Activated T-cell treated with anti-CD3 and anti-CD28 coated beads for 1 hour (primary cell): Measurements from ENCODE around the gene HHIP.

Experiments
- DNase-seq: peaks from one replicate; pipeline ENCODE4 v3.0.0-alpha.2; 2020; ENCODE audit warnings: low read depth

Gene HHIP

DNA sequence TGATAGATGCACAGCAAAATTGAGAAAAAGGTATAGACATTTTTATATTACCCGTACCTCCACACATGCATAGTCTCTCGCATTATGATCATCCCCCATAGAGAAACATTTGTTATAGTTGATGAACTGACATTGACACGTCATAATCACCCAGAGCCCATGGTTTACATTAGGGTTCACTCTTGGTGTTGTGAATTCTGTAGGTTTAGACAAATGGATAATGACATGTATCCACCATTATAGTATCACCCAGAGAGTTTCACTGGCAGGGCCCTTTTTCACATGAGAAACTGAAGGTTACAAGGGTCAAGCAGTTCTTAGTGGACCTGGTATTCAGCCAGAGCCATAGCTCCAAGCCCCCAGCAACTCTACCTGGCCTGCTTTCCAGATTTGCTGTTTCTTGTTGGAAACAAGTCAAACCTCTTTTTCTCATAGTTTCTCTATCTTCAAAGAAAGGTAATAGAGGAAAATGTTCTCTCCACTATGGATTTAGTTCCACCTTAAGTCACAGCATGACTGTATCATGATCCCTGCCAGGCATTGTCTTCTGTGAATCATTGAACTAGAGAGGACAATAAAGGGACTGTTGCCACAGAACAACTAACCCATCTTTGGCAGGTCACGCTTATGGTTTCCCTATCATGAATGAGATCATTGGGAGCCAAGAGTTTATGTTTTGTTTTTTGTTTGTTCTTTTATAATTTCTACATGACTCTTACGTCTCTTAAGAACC, 64.0 kb downstream of the HHIP start:
- DNase-seq: no peak

DNA sequence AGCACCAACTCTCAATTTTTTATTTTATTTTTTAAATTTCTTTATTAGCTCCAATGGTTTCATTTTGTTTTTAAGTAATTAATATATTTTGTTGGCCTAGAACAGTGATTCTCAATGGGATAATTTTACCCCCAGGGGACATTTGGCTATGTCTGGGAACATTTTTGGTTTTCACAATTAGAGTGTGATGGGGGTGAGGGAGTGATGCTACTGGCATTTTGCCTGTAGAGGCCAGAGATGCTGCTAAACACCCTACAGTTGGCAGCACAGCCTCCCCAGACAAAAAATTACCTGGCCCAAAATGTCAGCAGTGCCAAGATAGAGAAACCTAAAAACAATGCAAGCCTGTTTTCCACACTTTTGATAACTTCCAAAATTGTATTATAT, 64.6 kb downstream of the HHIP start:
- DNase-seq: no peak

DNA sequence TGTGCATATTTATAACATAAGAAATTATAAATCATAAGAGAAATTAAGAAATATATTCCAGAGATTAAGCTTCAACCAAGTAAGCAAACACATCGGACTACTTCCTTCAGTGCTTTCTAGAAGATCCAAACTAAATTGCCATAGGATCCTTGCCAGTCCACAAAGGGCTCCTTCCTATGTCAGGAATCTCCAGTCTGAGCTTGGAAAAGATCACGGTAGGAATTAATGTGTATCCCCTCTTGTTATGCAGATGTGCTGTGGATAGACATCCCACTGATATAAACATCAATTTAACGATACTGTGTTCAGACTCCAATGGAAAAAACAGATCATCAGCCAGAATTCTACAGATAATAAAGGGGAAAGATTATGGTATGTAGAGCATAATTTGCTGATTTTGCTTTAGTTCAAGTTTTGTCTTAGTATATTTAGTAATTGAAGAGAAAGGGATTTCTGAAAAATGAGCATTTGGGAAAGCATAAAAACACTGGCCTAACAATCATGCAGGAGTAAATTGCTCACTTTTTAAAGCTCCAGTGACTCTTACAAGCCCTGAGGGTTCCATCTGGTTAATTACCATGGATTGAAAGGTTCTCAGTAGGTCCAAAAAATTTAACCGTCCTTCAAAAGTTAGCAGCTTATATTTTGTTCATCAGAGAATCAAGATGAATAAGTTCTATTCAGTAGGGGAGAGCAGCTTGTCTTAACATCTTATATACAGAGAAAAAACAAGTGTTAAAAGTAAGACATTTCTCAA, 65.9 kb downstream of the HHIP start:
- DNase-seq: no peak

DNA sequence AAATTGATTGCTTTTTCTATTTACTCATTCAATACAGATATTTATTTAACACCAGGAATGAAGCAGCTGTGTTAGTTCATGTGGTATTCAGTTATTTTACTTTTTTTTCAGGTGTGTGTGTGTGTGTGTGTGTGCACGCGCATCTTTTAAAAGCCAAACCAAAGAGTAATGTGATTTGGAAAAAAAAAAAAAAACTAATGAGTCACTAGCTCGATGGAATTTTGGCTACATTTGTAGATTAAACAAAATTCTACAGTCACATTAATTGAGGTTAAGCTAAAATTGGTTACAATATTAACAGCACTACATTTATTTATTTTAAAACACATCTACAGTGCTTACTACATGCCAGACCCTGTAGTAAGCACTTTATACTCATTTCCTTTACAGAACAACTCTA, 66.8 kb downstream of the HHIP start:
- no peak for DNase-seq

DNA sequence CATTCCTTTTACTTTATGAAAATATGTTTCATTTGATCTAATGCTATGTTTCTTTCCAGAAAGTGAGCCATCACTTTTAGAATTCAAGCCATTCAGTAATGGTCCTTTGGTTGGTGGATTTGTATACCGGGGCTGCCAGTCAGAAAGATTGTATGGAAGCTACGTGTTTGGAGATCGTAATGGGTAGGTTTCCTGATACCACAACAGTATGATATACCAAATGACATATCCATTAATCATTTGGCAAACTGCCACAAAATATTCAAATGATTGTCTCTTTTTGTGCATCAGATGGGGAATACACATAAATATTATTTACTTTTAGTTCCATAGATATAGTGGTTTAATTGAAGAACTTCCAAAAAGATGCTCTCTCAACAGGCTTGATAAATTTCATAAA, 68.2 kb downstream of the HHIP start:
- DNase-seq: no peak

DNA sequence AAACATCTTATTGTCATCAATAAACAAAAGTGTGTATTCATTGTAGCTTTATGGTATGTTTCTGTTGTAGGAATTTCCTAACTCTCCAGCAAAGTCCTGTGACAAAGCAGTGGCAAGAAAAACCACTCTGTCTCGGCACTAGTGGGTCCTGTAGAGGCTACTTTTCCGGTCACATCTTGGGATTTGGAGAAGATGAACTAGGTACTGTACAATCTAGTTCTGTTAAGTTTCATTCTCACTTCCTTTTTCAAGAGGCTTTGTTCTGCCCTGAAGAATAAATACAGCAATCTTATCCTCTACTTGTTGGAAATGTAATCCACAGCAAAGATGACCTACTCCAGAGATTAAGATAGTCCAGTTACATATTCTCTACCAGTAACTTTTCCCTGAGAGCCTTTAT, 69.3 kb downstream of the HHIP start:
- DNase-seq: no peak

DNA sequence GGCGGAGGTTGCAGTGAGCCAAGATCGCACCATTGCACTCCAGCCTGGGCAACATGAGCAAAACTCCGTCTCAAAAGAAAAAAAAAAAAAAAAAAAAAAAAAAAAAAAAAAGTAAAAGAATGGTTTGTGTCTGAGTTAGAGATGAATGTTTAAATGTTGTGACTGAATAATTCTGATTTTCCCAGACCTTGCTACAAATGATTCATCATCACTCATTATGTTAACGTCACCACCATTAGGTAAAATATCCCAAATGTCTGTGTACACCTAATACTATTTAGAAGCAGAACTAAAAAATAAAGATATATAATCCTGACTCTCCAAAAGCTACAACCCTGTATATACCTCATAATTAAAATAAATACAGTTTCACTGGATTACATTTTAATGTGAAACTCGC, 70.8 kb downstream of the HHIP start:
- DNase-seq: no peak

DNA sequence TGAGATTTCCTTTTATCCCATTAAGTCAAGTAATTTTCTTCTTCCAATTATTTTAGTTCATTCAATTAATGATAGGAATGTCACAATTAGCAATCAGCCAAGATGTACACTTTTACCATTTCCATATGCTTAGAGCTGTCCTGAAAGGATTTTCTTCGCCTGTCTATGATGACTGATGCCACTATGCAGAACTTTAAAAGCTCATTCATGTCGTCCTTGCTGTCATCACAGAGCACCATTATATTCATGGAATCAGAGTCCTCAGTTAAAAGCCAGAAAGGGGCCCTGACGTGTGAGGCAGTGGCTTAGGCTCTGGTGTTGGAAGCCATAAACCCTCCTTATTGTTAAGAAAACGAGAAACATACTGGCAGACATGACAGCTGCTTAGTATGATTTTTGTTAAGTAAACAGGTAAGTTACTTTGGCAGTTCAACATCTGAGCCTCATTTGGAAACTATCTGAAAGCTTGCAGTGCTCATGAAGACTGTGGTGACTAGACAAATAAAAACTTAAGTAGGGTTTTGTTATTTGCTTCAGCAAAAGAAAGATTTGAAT, 73.1 kb downstream of the HHIP start:
- DNase-seq: no peak

DNA sequence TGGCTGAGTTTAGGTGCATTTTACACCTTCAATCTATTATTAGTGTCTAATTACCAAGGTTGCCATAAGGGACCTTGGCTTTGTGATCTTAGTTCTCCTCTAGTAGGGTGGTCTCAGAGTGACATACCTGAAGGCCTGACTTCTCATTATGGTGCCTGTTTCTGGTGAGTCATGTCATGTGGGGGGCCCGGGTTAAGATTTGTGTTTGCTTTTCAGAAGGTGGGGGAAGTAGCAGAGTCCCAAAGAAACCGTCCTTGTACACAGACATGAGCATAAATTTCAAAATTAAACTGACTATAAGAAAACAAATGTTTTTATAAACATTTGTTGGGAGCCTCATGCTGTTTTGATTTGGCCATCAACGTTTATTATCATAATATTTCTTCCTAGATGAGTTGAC, 74.5 kb downstream of the HHIP start:
- DNase-seq: no peak

DNA sequence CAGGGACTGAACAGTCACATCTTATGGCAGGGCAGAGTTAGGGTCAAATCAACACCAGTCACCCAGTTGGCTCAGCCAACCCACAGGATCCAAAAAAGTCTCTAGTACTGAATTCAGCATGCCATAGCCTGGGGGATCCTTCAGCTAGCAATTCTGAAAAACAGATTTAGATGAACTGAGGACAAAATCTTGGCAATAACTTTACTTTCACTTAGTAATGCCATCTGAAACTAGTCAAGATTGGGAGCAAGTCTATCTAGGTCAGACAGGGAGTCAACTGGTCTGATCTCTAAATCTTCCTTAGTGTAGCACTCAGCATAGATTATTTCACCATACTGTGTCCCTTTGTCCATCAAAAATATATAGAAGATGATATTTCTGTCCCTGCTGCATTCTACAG, 76.0 kb downstream of the HHIP start:
- no peak for DNase-seq

DNA sequence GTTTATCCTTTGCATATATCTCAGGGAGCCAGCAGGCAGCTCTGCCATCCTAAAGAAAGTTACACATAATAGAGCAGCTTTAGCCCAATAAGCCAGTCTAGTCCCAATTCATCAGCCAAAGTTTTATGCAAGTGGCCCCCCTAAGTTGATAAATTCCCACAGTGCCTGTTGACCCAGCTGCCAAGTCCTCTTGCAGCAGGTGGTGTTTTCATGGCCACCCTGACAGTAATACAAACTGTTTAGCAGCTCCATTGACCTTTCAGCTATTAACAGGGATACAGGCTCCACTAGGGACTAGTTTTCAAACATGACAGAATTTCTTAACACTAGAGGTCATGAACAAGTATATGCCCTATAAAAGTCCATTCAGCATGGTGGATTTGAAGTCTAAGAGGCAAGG, 77.5 kb downstream of the HHIP start:
- DNase-seq: no peak

DNA sequence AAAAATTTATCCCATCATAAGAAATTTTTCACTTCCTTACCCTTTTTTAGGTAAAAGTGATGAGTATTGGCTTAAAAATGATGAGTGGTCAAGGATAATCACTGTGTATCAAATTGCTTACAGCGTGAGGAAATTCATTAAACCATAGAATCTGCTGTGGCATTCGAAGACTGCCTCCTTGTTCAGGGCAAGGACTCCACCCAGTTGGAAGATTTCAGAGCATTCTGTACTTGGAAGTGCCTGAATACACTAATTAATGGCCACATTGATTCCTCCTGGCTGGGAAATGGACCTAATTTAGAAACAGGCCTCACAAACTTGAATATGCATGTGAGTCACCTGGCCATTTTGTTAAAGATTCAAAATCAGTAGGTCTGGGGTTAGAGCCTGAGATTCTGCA, 83.2 kb downstream of the HHIP start:
- DNase-seq: no peak

DNA sequence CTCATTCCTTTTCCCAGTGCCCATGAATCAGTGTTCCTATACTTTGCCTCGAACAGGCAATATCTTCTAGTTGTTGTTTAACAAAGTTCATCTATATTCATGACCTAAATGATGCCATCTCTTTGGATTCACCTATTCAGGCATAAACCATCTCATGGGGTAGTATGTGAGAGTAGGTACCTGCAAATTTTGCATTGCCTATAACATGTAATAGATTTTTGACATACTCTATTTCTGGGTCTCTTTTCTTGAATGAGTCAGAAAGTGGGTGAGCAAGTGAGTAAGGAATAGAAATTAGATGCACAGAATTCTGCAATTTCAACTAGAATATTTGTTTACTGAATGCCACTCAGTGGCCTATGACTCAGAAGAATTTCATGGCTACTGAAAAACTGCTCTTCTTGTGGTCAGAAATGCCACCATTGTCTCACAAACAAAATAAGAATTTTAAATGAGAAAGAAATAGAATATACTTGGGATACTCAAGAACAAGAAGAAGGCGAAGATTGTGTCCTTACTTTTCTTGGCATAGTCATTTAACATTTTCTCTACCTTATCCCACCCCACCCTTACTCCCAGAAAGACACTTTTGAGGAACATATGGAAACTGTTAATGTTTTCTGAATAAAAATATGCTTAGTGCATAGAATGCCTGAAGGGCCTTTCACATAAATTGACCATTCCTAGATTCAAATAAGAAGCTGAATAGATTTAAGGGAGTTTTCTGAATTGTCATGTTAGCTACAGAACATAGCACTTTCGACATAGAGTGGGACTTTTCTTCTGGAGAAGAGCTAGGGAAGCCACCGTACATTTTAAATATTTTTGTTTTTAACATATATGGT, 86.8 kb downstream of the HHIP start:
- no peak for DNase-seq

DNA sequence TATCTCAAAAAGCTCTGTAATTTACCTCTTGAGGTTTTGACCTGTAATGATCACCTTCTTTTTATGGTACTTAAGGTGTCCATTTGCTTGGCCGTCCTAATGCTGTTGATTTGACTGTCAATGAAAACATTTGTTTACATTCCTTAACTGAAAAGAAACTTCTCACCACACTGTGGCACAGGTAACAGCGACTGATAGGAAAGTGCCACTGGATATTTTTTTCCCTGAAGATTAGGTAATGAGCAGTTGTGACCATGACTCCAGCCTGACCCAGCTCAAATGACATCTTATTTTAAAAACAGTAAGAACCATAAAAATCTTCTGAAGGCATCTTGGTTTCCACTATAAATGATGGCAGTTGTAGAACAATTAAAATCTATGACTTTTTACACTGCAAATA, 87.6 kb downstream of the HHIP start:
- no peak for DNase-seq

DNA sequence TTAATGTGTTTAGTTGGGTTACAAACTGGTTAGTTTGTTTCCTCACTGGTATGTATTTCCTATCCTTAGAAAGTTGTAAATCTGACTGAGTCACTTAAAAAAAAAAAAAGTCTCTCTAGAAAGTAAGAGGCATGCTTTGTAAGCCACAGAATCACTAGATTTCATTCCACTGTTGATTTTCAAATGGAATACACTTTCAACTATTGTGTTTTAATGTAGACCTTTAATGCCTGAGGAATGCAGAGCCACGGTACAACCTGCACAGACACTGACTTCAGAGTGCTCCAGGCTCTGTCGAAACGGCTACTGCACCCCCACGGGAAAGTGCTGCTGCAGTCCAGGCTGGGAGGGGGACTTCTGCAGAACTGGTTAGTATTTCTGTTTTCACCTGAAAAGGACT, 88.6 kb downstream of the HHIP start:
- DNase-seq: no peak

DNA sequence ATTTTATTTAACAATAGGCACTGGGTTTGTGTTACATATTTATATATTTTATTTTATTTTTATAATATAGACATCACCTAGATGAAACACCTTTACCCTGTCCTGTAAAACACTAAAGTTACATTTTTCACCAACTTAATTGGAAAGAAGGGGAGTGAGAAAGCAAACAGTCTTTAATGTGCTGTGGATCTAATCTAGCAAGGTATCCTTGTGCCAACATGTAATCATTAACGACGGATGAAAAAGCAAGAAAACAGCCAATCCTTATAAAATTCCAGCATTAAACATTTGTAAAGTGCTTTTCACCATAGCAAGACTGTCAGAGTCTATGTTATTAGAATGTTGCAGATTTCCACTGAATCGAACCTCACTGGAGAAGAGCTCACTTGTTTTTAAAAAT, 92.7 kb downstream of the HHIP start:
- no peak for DNase-seq

DNA sequence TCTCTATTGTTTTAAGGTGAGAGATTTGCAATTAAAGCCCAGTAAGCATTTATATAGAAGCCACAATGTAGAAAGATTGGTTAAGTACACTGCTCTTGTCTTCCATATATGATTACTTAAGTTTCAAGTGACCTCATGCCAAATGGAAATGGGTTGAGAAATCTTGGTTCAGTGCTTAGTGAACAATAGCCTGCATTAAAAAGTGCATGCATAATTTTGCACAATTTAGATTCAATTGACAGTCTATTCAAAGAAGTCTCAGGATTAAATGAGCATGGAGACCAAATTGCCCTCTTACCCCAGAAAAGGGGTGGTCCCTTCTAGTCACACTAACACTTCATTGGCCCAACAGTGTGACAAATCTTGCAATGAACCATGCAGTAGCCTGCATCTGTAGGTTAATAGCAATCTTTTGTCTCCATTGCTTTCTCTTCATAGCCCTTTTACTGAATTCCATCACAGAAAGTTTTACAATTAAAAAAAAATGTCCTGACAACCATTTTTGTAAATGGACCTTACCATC, 93.6 kb downstream of the HHIP start:
- no peak for DNase-seq

DNA sequence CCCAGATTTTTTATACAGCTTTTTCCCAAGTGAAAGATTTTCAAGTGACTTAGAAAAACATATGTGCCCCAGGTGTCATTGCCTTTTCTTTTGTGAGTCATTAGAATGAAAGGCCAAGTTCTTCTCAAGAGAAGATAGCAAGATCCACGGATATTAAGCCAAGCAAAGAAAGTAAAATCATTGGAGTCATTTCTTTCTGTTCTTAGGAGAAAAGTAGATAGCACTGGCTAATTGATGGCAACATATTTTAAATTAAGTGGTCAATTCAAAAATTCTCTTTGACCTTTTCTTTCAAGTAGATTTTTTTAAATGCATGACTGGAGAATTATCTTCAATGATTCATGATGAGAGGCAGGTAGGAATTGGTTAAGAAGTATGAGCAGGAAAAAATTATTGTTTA, 94.4 kb downstream of the HHIP start:
- DNase-seq: no peak

DNA sequence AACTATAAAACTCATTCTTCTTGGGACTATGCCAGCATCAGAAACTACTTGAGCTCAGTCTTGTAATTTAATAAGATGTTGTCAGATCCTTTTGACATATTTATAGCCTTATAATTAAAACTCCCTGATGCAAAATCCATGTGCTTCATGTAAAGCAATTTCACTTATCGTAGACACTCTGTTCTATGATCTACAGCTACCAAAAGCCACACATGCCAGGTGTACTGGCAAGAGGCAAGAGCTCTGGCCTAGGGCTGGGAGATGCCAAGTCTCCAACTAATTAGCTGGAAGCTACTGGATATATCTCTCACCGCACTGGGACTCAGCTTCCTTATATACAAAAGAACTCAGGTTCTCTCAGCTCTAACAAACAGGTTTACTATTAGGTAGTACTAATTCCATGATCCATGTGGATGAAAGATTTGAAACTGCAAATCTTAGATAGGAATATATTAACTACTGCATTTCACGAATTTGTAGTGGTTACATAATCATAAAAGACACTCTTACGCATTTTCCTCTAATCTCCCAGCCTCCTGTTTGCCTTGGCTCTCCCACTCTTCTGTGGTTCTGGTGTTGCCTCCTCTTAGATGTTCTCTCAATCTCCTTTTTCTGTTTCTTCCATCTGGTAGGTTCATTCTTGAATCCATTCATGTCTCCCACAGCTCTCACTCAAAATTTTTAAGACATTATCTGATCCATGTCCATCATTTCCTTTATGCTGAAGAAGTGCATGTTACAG, 103.0 kb downstream of the HHIP start:
- no peak for DNase-seq

DNA sequence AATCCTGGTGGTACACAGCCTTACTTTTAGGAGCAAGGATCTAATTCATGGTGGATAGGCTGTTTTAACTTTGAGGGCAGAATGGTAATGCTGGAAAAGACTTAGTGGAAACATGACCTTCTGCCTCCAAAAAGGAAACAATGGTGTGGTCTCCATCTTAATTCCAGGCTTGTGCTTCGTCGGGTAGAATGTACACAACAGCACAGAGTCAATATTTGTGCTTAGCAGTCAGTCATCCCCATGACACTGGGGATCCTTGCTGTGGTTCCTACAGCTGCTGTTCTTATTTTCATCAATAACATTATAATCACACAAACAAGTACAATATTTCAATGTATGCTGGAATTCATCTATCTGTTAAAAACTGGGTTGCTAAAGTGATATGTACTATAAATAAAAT, 104.4 kb downstream of the HHIP start:
- no peak for DNase-seq

DNA sequence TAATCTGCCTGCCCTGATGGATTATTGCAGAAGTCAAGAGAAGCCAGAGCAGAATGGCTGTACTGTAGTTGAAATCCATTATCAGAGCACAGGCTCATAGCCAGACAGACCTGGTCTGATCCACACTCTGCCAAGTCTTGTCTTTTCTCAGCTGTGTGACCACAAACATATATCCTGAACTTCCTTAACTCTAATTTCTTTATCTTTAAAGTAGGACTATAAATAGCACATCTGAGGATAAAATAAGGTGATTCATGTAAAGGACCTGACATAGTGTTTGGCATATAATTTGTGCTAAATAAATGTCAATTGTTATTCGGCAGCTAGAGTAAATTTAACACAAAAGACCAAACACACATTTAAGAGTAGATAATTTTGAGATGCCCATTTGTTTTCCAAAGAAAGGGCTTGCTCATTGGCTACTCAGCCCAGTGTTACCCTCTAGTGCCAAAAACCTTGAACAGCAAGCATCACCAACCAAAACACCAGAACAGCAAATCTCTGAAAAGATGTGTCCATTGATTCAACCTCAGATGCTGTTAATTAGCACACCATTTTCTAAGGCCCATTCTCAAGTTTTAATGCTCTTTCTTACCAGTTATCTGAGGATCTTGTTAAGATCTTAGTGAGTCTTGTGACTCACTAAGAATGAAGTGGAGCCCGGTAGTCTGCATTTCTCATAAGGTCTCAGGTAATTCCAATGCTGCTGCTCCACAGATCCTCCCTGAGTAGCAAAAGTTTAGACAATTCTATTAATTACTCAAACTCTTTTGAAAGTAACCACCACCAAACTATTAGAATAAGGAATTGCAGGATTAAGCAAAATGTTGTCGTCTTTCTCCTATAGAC, 108.8 kb downstream of the HHIP start:
- no peak for DNase-seq
